Endothelial cell of umbilical vein (primary cell): Measurements from ENCODE around the gene FBXL13. TPM values are rescaled to one million over a fixed set of nuclear protein-coding genes. Genes with fewer than 3 reads are reported as not detected.

ENCODE experiments used
- BruUV-seq: library from RNA; stranded (reverse); fragments of 400-500 nt; replicated peaks from 2 replicates; lab custom pipeline; 2021; lab: Mats Ljungman, UMichigan
- CTCF ChIA-PET: fragments of 300-600, 350-600 bp; sonication (Branson Sonifier 250); formaldehyde crosslinking; loops from one replicate; lab custom pipeline; 2021; ENCODE audit warnings: antibody characterized with exemption, inconsistent platforms; lab: Charles Lee
- POLR2A ChIA-PET: fragments of 300-600, 350-600 bp; sonication (Branson Sonifier 250); formaldehyde crosslinking; loops from one replicate; lab custom pipeline; 2021; ENCODE audit warnings: antibody characterized with exemption, inconsistent platforms; lab: Charles Lee
- DNase-seq: peaks from one replicate; pipeline ENCODE4 v3.0.0-alpha.2; 2011; ENCODE audit warnings: low read depth, low spot score
- FAIRE-seq: peaks from 2 replicates; lab custom pipeline; 2011; peaks lifted over from hg19 to GRCh38; lab: Jason Lieb, UNC
- H2AFZ ChIP-seq: 2 replicates; pipeline ENCODE4 v1.6.0; 2012; ENCODE audit warnings: low read depth, low read length, control low read depth, inconsistent platforms
- H3K27ac ChIP-seq: 2 replicates; pipeline ENCODE4 v1.5.1; 2011; ENCODE audit warnings: low read depth, mild to moderate bottlenecking, control low read depth, low read length, moderate library complexity; ENCODE audit not compliant: insufficient read depth
- H3K27me3 ChIP-seq, 2 experiments: 2 replicates each; pipeline versions ENCODE4 v1.6.0 to v1.6.1; 2011; ENCODE audit warnings: low read length in 2 of 2, mixed read lengths in 1 of 2; ENCODE audit not compliant: control insufficient read depth in 2 of 2, insufficient read depth in 2 of 2
- H3K36me3 ChIP-seq, 2 experiments: 2 replicates in 1 of 2; 3 replicates in 1 of 2; pipeline ENCODE4 v1.5.1; 2011; ENCODE audit warnings: low read length in 2 of 2, mild to moderate bottlenecking in 1 of 2, moderate library complexity in 1 of 2; ENCODE audit not compliant: control insufficient read depth in 2 of 2, insufficient read depth in 2 of 2; ENCODE audit errors: extremely low read depth in 1 of 2
- H3K4me1 ChIP-seq: 3 replicates; pipeline ENCODE4 v1.5.1; 2011; ENCODE audit warnings: mild to moderate bottlenecking, low read length; ENCODE audit not compliant: control insufficient read depth, insufficient read depth; ENCODE audit errors: extremely low read depth
- H3K4me2 ChIP-seq: 2 replicates; pipeline ENCODE4 v1.6.1; 2011; ENCODE audit warnings: low read length, control low read depth, mixed read lengths; ENCODE audit not compliant: insufficient read depth
- H3K4me3 ChIP-seq, 3 experiments: fragments of 200-600 bp in 1 of 3; sonication (generic), shearing (Covaris generic) in 1 of 3; replicated peaks in 1 of 3; 2 replicates each; pipeline ENCODE4 v1.5.1; 2011 to 2016; ENCODE audit warnings: control low read depth in 3 of 3, low read length in 3 of 3, mild to moderate bottlenecking in 2 of 3, inconsistent platforms in 1 of 3, low read depth in 1 of 3, moderate library complexity in 1 of 3; ENCODE audit not compliant: insufficient read depth in 1 of 3
- H3K79me2 ChIP-seq: 2 replicates; pipeline ENCODE4 v1.6.0; 2012; ENCODE audit warnings: low read length, inconsistent platforms; ENCODE audit not compliant: control insufficient read depth, insufficient read depth
- H3K9ac ChIP-seq: replicated peaks from 2 replicates; pipeline ENCODE3; 2011; ENCODE audit warnings: low read length, control low read depth; ENCODE audit not compliant: insufficient read depth; ENCODE audit errors: extremely low read depth
- H3K9me1 ChIP-seq: replicated peaks from 3 replicates; pipeline ENCODE4 v1.6.0; 2011; ENCODE audit warnings: mild to moderate bottlenecking, low read length; ENCODE audit not compliant: control insufficient read depth, insufficient read depth; ENCODE audit errors: extremely low read depth
- H3K9me3 ChIP-seq: replicated peaks from 2 replicates; pipeline ENCODE4 v1.5.1; 2012; ENCODE audit warnings: low read length, inconsistent platforms; ENCODE audit not compliant: control insufficient read depth, insufficient read depth
- H4K20me1 ChIP-seq: replicated peaks from 2 replicates; pipeline ENCODE3; 2011; ENCODE audit warnings: mild to moderate bottlenecking, low read length; ENCODE audit not compliant: control insufficient read depth, insufficient read depth; ENCODE audit errors: extremely low read depth
- EZH2 ChIP-seq: IDR thresholded peaks from 2 replicates; pipeline ENCODE4 v1.6.1; 2012; ENCODE audit warnings: borderline replicate concordance, low read depth, mild to moderate bottlenecking, moderate library complexity, low read length, inconsistent platforms; ENCODE audit not compliant: severe bottlenecking
- FOS ChIP-seq: IDR thresholded peaks from 2 replicates; pipeline ENCODE4 v1.6.1; 2011; ENCODE audit warnings: mild to moderate bottlenecking, low read length, moderate library complexity, borderline replicate concordance; ENCODE audit not compliant: insufficient read depth
- GATA2 ChIP-seq: IDR thresholded peaks from 2 replicates; pipeline ENCODE4 v1.7.0; 2011; ENCODE audit warnings: low read depth, mild to moderate bottlenecking, moderate library complexity, mixed read lengths, low read length; ENCODE audit not compliant: insufficient read length, insufficient read depth
- JUN ChIP-seq: IDR thresholded peaks from 2 replicates; pipeline ENCODE4 v1.6.1; 2011; ENCODE audit warnings: borderline replicate concordance, low read depth; ENCODE audit not compliant: insufficient read length, insufficient read depth
- MYC ChIP-seq: IDR thresholded peaks from one replicate; pipeline ENCODE4 v1.6.1; 2011; ENCODE audit warnings: mild to moderate bottlenecking, low read depth, low read length
- POLR2A ChIP-seq: IDR thresholded peaks from 2 replicates; pipeline ENCODE4 v1.6.1; 2012; ENCODE audit warnings: low read depth, mild to moderate bottlenecking, control low read depth, low read length
- POLR2AphosphoS5 ChIP-seq: IDR thresholded peaks from 2 replicates; pipeline ENCODE4 v1.6.1; 2012; ENCODE audit warnings: low read depth, mild to moderate bottlenecking, control low read depth, low read length, moderate library complexity; ENCODE audit not compliant: insufficient read depth
- dilution Hi-C: fragments of 300-500 bp; cut with MboI; formaldehyde crosslinking; loops from one replicate; pipeline ENCODE4 v1.15.0; 2019; ENCODE audit warnings: low sequenced_read_pairs; ENCODE audit not compliant: extremely low pct_ligation_motif_present
- intact Hi-C: fragments of 100-400 bp; cut with micrococcal nuclease; formaldehyde crosslinking; loops from one replicate; pipeline ENCODE4 v1.10.0; 2022
- polyA plus RNA-seq, 4 experiments: library from polyadenylated mRNA; depleted of rRNA in 3 of 4; stranded (reverse) in 3 of 4; unstranded in 1 of 4; fragments of >200 nt; gene quantifications; 2 replicates each; pipeline versions ENCODE4 v1.2.1 to v1.2.3, GENCODE V29; 2011 to 2012; ENCODE audit warnings: missing spikeins in 1 of 4
- total RNA-seq: library from RNA; stranded (reverse); gene quantifications from 2 replicates; pipeline ENCODE4 v1.2.3, GENCODE V29; 2021
- TF ChIP-seq, protein P1 (sequence below): IDR thresholded peaks from 2 replicates; pipeline ENCODE4 v1.6.1; 2011; ENCODE audit not compliant: insufficient read depth, insufficient read length
- TF ChIP-seq, protein P2 (sequence below), 2 donors: IDR thresholded peaks; 1 replicate in 1 of 2; 2 replicates in 1 of 2; pipeline ENCODE4 v1.5.1; 2011; ENCODE audit warnings: low read length in 2 of 2, mild to moderate bottlenecking in 2 of 2, moderate library complexity in 2 of 2, control low read depth in 1 of 2, inconsistent platforms in 1 of 2, low read depth in 1 of 2; ENCODE audit not compliant: insufficient read depth in 1 of 2; ENCODE audit errors: extremely low read depth in 1 of 2

Gene FBXL13
- total and polyA plus RNA-seq, 2 donors (not counting 3 experiments of a cell fraction or from before 2014, with no cell fraction given), result 3.9 to 4.6 TPM

DNA sequence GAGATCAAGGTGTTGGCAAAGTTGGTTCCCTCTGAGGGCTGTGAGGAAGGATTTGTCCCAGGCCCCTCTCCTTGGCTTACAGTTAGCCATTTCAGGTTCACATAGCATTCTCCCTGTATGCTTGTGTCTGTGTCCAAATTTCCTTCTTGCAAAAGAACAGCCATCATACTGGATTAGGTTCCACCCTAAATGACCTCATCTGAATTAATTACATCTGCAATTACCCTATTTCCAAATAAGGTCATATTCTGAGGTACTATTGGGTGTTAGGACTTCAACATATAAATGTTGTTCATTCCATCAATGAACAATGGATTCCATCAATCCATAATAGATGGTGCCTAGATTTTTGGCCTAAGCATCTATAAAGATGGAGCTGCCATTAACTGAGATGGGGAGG lies 178.0 kb downstream of the FBXL13 start:
- POLR2A ChIA-PET, result no interaction called here

More for the DNA sequence above, 178.0 kb downstream of the FBXL13 start:
- H3K27me3 ChIP-seq, result no peaks in the 10 kb centered on the region
- H3K9me1 ChIP-seq, result no peaks in the 10 kb centered on the region
- no TSS peak for BruUV-seq
- FAIRE-seq (no peak), DNase-seq (no peak)
- no peaks in the 10 kb centered on the region for H4K20me1 ChIP-seq
- H3K36me3 ChIP-seq, result no peaks in the 10 kb centered on the region
- dilution Hi-C loops, result no loop called here
- peaks cover 23% of the 10 kb centered on the region for H3K4me1 ChIP-seq
- no peaks in the 10 kb centered on the region for H3K9me3 ChIP-seq
- no peaks in the 10 kb centered on the region for H3K79me2 ChIP-seq
- H3K27ac ChIP-seq, result no peak overlapping the region
- H3K9ac ChIP-seq, result no peak overlapping the region
- no peak overlapping the region for H2AFZ ChIP-seq
- H3K4me3 ChIP-seq, result no peak overlapping the region
- CTCF ChIA-PET, result no interaction called here
- intact Hi-C loops, result no loop called here
- TF ChIP-seq POLR2AphosphoS5, result no peak
- TF ChIP-seq POLR2A, result no peak
- TF ChIP-seq JUN, result no peak
- TF ChIP-seq, protein P1, sequence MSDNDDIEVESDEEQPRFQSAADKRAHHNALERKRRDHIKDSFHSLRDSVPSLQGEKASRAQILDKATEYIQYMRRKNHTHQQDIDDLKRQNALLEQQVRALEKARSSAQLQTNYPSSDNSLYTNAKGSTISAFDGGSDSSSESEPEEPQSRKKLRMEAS, result no peak
- TF ChIP-seq, protein P2, sequence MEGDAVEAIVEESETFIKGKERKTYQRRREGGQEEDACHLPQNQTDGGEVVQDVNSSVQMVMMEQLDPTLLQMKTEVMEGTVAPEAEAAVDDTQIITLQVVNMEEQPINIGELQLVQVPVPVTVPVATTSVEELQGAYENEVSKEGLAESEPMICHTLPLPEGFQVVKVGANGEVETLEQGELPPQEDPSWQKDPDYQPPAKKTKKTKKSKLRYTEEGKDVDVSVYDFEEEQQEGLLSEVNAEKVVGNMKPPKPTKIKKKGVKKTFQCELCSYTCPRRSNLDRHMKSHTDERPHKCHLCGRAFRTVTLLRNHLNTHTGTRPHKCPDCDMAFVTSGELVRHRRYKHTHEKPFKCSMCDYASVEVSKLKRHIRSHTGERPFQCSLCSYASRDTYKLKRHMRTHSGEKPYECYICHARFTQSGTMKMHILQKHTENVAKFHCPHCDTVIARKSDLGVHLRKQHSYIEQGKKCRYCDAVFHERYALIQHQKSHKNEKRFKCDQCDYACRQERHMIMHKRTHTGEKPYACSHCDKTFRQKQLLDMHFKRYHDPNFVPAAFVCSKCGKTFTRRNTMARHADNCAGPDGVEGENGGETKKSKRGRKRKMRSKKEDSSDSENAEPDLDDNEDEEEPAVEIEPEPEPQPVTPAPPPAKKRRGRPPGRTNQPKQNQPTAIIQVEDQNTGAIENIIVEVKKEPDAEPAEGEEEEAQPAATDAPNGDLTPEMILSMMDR (IDR thresholded peaks at IDR 0.05; ENCODE audit: extremely low read depth in 1 of 2, insufficient read depth in 1 of 2, low read depth in 1 of 2, low read length in 2 of 2), result no peak
- no peak for TF ChIP-seq GATA2
- TF ChIP-seq FOS, result no peak
- TF ChIP-seq EZH2, result no peak
- TF ChIP-seq MYC, result no peak
- no peak overlapping the region for H3K4me2 ChIP-seq
